Esophagus (tissue), 2 donors: ENCODE measurements around the gene MYLK3. TPM values are rescaled to one million over a fixed set of nuclear protein-coding genes. Genes with fewer than 3 reads are reported as not detected.

ENCODE experiments used
- H3K27ac ChIP-seq, 2 donors: one replicate each; pipeline ENCODE4 v1.5.1; 2013; ENCODE audit warnings: low read depth in 2 of 2, mild to moderate bottlenecking in 2 of 2, inconsistent platforms in 1 of 2, low read length in 1 of 2, moderate library complexity in 1 of 2
- H3K27me3 ChIP-seq, 2 donors: one replicate each; pipeline ENCODE4 v1.6.1; 2013; ENCODE audit warnings: low read length in 2 of 2, control low read depth in 1 of 2, mild to moderate bottlenecking in 1 of 2; ENCODE audit not compliant: insufficient read depth in 2 of 2, control insufficient read depth in 1 of 2
- H3K36me3 ChIP-seq, 2 donors: one replicate each; pipeline ENCODE4 v1.6.1; 2013; ENCODE audit warnings: low read length in 1 of 2; ENCODE audit not compliant: control insufficient read depth in 2 of 2, insufficient read depth in 2 of 2
- H3K4me1 ChIP-seq, 2 donors: one replicate each; pipeline ENCODE4 v1.6.1; 2013; ENCODE audit warnings: low read length in 1 of 2; ENCODE audit not compliant: control insufficient read depth in 2 of 2, insufficient read depth in 2 of 2
- H3K4me3 ChIP-seq, 2 donors: one replicate each; pipeline ENCODE4 v1.5.1; 2013; ENCODE audit warnings: low read length in 2 of 2, mild to moderate bottlenecking in 2 of 2, low read depth in 1 of 2, moderate library complexity in 1 of 2
- H3K9me3 ChIP-seq, 2 donors: one replicate each; pipeline ENCODE4 v1.6.1; 2013; ENCODE audit warnings: mild to moderate bottlenecking in 2 of 2, low read depth in 1 of 2, low read length in 1 of 2, moderate library complexity in 1 of 2; ENCODE audit not compliant: control insufficient read depth in 2 of 2, insufficient read depth in 1 of 2
- WGBS, 2 donors: extraction: QIAGEN DNeasy Blood & Tissue Kit; methylation state at CpG; one replicate each; pipeline ENCODE4 v1.1.7; 2013; 5-methylcytosine and 5-hydroxymethylcytosine counted together
- polyA plus RNA-seq, 2 donors: library from polyadenylated mRNA; stranded (reverse); fragments of 200-250 nt; gene quantifications; one replicate each; pipeline ENCODE4 v1.2.3, GENCODE V29; 2013
- donor health status: healthy with polysubstance abuse.
- donor health status: Bipolar disorder and iron deficiency.

Gene MYLK3
- polyA plus RNA-seq, 2 donors, result 0.04 to 0.08 TPM

DNA sequence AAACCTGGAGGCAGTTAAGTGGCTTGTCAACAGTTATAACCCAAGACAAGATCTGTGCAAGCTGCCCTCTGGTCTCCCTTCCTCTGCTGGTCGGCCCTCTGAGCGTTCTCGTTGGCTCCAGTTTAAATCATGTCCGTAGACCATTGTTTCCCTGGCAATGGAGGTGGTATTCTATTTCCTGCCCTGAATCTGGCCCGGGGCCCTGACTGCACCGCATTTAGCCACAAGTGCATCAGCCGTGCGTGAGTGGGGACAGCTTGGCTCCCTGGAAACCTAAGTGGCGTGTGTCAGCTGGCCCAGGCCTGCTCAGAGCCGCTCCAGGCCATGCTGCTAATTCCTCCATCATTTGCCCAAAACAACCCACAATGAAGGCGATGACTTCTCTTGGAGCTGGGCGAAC lies 15.0 kb upstream of the MYLK3 start:
- Histone ChIP-seq H3K4me1 (peaks cover 0 to 3% of the 10 kb centered on the region in 2 donors), H3K4me3 (no peak overlapping the region), H3K9me3 (no peaks in the 10 kb centered on the region), H3K36me3 (no peaks in the 10 kb centered on the region), H3K27ac (no peak overlapping the region), H3K27me3 (no peaks in the 10 kb centered on the region)
- 40 to 56% methylated on average over 12 of the region's 12 CpGs for WGBS, 2 donors

DNA sequence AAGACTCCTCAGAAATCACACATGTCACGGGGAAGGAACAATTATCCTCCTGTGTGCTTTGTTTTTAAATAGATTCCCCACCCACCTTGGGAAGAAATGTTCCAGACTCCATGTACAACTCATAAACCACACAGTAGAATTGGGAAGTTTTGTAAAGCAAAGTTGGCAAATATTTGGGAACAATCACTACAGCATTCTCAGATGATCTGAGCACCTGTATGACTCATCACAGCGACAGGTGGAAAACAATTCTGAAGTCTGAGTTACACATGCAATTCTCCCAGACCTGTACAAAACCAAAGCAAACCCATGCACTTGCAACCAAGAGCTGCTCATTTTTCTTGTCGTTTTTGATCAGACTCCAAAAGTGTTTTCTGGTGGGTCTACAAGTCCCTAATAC lies 14.4 kb upstream of the MYLK3 start:
- H3K9me3 ChIP-seq, result no peaks in the 10 kb centered on the region
- H3K27ac ChIP-seq, result no peak overlapping the region
- H3K27me3 ChIP-seq, result no peaks in the 10 kb centered on the region
- H3K36me3 ChIP-seq, result no peaks in the 10 kb centered on the region
- H3K4me3 ChIP-seq, result no peak overlapping the region
- 56 to 63% methylated on average over 3 of the region's 3 CpGs for WGBS, 2 donors
- H3K4me1 ChIP-seq, result peaks cover 0 to 3% of the 10 kb centered on the region in 2 donors

GRCh38 chr16:46759309-46759708 lies 11.2 kb upstream of the MYLK3 start:
- Histone ChIP-seq H3K27ac (no peak overlapping the region), H3K9me3 (no peaks in the 10 kb centered on the region), H3K4me3 (no peak overlapping the region), H3K27me3 (no peaks in the 10 kb centered on the region), H3K4me1 (peaks cover 0 to 3% of the 10 kb centered on the region in 2 donors), H3K36me3 (no peaks in the 10 kb centered on the region)
- WGBS, 2 donors, result 86 to 89% methylated on average over 5 of the region's 5 CpGs

DNA sequence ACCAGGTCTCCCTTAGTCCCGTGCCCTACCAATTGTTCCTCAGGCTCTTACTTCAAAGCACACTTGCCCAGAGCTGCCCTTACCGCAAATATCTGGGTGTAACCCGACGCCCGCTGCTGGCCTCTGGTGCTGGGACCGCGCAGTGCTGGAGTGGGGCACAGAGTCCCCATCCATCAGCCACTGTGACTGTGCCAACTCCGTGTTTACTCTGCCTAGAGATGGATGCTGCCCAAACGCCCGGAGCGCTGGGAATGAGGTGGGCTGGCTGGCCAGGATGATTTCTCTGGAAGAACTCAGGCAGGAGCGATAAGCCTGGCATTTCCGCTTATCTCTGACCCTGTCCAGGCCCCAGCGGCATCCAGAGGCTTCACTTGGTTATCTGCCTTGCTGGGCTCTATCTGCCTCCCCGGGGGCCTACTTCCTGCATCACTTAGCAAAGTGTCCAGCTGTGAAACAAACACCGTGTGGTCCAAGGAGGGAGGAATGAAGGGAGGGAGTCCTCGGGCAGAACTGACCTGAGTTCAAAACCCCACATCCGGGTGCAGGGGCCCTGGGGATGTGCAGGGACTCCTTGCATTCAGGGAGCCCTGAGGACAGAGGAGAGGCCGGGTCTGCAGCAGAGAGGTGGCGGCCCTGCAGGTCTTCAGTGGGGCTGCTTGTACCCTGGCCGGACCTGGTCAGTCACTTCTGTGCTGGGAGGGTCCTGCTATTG lies 9.4 kb upstream of the MYLK3 start:
- 26 to 32% methylated on average over 21 of the region's 21 CpGs for WGBS, 2 donors
- no peaks in the 10 kb centered on the region for H3K36me3 ChIP-seq
- H3K4me3 ChIP-seq, result no peak overlapping the region
- H3K27ac ChIP-seq, result no peak overlapping the region
- no peaks in the 10 kb centered on the region for H3K27me3 ChIP-seq
- no peaks in the 10 kb centered on the region for H3K9me3 ChIP-seq
- H3K4me1 ChIP-seq, result no peaks in the 10 kb centered on the region

DNA sequence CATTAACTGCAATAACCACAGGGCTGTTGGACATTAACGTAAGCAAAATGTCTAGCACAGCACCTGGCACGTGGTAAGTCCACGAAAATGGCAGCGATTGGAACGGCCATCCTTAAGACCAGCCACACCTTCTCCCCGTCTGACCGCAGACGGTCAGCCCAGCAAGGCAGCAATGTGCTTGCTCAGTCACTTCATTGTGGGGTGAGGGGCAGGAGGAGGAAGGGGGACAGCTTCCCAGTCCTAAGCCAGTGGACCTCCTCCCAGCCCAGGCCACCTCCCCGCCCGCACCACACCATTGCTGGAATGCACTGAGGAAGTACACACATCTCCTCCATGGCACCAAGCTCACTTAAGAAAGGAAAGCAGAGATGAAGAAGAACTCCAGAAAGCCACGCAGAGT lies 8.6 kb upstream of the MYLK3 start:
- 79 to 86% methylated on average over 11 of the region's 11 CpGs for WGBS, 2 donors
- Histone ChIP-seq H3K9me3 (no peaks in the 10 kb centered on the region), H3K27ac (no peak overlapping the region), H3K4me1 (no peaks in the 10 kb centered on the region), H3K4me3 (no peak overlapping the region), H3K36me3 (no peaks in the 10 kb centered on the region), H3K27me3 (no peaks in the 10 kb centered on the region)

GRCh38 chr16:46753015-46753414 lies 4.9 kb upstream of the MYLK3 start:
- no peaks in the 10 kb centered on the region for H3K9me3 ChIP-seq
- no peaks in the 10 kb centered on the region for H3K4me1 ChIP-seq
- 67 to 82% methylated on average over 5 of the region's 5 CpGs for WGBS, 2 donors
- no peak overlapping the region for H3K27ac ChIP-seq
- no peaks in the 10 kb centered on the region for H3K36me3 ChIP-seq
- no peak overlapping the region for H3K4me3 ChIP-seq
- H3K27me3 ChIP-seq, result no peaks in the 10 kb centered on the region

DNA sequence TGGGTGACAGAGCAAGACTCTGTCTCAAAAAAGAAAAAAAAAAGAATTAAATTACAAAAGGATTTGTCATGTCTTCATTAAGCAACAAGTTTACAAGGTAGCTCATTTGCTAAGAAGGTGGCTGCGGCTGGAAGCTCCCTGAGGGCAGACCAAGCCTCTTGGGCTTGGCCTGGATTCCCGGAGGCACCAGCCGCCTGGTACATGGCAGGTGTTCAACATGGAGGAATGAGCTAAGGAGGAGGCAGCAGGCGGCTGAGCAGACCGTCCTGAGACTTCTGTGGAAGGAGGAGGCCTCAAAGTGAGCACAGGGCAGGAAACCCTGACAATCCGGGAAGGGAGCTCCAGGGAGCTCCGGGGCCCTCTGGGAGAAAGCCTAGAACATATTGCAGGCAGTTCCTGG lies 3.2 kb upstream of the MYLK3 start:
- no peaks in the 10 kb centered on the region for H3K27me3 ChIP-seq
- H3K4me3 ChIP-seq, result no peak overlapping the region
- H3K27ac ChIP-seq, result no peak overlapping the region
- H3K4me1 ChIP-seq, result no peaks in the 10 kb centered on the region
- 81 to 83% methylated on average over 7 of the region's 7 CpGs for WGBS, 2 donors
- H3K36me3 ChIP-seq, result no peaks in the 10 kb centered on the region
- no peaks in the 10 kb centered on the region for H3K9me3 ChIP-seq

DNA sequence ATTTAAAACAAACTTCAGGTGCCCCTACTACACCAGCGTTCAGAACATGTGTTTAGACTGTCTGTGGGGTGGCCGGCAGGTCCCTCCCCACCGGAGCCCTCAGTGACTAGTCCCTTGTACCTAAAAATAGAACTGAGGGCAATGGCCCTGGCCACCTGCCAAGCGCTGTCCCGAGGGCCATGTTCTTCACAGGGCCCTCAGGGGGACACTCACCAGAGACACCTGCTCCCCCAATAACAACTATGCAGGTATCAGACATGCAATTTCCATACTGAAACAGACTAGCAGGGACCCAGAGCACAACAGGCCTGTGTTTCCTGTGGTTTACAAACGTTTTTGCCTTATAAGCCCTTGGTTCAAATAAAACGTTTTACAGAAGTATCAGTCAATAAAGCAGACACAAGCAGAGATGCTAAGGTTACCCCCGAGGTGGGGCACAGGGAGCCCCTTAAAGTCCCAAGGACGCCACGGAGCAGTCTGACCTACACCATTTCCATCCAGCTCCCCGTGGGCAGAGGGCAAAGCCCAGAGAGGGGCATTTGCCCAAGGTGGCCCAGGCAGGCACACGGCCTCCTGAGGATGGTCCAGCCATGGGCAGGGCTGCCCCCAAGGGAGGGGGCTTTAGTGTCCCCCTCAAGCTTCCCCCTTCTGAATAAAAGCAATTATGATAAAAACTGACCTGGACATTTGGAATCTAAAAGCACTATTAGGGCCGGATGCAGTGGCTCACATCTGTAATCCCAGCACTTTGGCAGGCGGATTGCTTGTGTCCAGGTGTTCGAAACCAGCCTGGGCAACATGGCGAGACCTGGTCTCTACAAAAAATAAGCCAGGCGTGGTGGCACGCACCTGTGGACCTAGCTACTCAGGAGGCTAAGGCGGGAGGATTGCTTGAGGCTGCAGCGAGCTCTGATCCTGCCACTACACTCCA lies 896 bp upstream of the MYLK3 start:
- no peak overlapping the region for H3K4me3 ChIP-seq
- H3K4me1 ChIP-seq, result no peaks in the 10 kb centered on the region
- H3K36me3 ChIP-seq, result no peaks in the 10 kb centered on the region
- no peak overlapping the region for H3K27ac ChIP-seq
- no peaks in the 10 kb centered on the region for H3K27me3 ChIP-seq
- H3K9me3 ChIP-seq, result no peaks in the 10 kb centered on the region
- WGBS, 2 donors, result 71 to 73% methylated on average over 20 of the region's 20 CpGs

GRCh38 chr16:46746821-46747776 lies 1.0 kb downstream of the MYLK3 start:
- no peaks in the 10 kb centered on the region for H3K9me3 ChIP-seq
- no peaks in the 10 kb centered on the region for H3K36me3 ChIP-seq
- WGBS, 2 donors, result 82 to 84% methylated on average over 15 of the region's 15 CpGs
- no peak overlapping the region for H3K4me3 ChIP-seq
- no peaks in the 10 kb centered on the region for H3K27me3 ChIP-seq
- no peak overlapping the region for H3K27ac ChIP-seq
- H3K4me1 ChIP-seq, result no peaks in the 10 kb centered on the region
